Testis (tissue), 3 donors: ENCODE measurements around the gene HOXD11. TPM values are rescaled to one million over a fixed set of nuclear protein-coding genes. Genes with fewer than 3 reads are reported as not detected.

ENCODE experiments used
- DNase-seq: peaks from one replicate; pipeline ENCODE4 v3.0.0-alpha.2; 2019
- H3K27ac ChIP-seq, 2 donors: fragments of 200-600 bp; sonication (generic); one replicate each; pipeline ENCODE4 v1.5.1; 2019
- H3K27me3 ChIP-seq: fragments of 200-600 bp; sonication (generic); one replicate; pipeline ENCODE4 v1.5.1; 2019
- H3K36me3 ChIP-seq: fragments of 200-600 bp; sonication (generic); one replicate; pipeline ENCODE4 v1.5.1; 2017; ENCODE audit warnings: low read depth; ENCODE audit errors: missing control alignments
- H3K4me1 ChIP-seq: fragments of 200-600 bp; sonication (generic); one replicate; pipeline ENCODE4 v1.5.1; 2019
- H3K4me3 ChIP-seq, 2 donors: fragments of 200-600 bp; sonication (generic); one replicate each; pipeline ENCODE4 v1.5.1; 2017 to 2019
- H3K9me3 ChIP-seq: fragments of 200-600 bp; sonication (generic); one replicate; pipeline ENCODE4 v1.5.1; 2017
- CTCF ChIP-seq, 3 experiments: fragments of 450-650 bp in 2 of 3; fragments of 200-600 bp in 1 of 3; sonication (generic) in 1 of 3; IDR thresholded peaks; one replicate each; pipeline ENCODE4 v1.5.1; 2016 to 2019; ENCODE audit warnings: antibody characterized with exemption in 3 of 3, mild to moderate bottlenecking in 2 of 3, moderate library complexity in 1 of 3
- POLR2A ChIP-seq: fragments of 450-650 bp; IDR thresholded peaks from one replicate; pipeline ENCODE4 v1.6.1; 2017; ENCODE audit warnings: antibody characterized with exemption, mild to moderate bottlenecking, moderate library complexity
- WGBS, 2 donors: methylation state at CpG; one replicate each; pipeline ENCODE4 v1.1.5; 2018; 5-methylcytosine and 5-hydroxymethylcytosine counted together
- intact Hi-C: fragments of 100-400 bp; cut with DNase I; formaldehyde crosslinking; loops from one replicate; pipeline ENCODE4 v1.15.1; 2023; ENCODE audit warnings: low total_unique reads
- polyA plus RNA-seq: library from polyadenylated mRNA; stranded (reverse); fragments of 350-450 nt; fragmentation: Illumina TruSeq; extraction: RNeasy Lipid Tissue Mini Kit (QIAGEN cat#74804); gene quantifications from one replicate; pipeline ENCODE4 v1.2.3, GENCODE V29; 2014; ENCODE audit warnings: low read depth, low replicate concordance; ENCODE audit not compliant: insufficient read depth
- total RNA-seq, 2 donors: library from RNA; depleted of rRNA; stranded (reverse); fragments of >200 nt; gene quantifications; one replicate each; pipeline ENCODE4 v1.2.3, GENCODE V29; 2016

The HOXD11 gene
- total and polyA plus RNA-seq, 3 donors from 2014 or later = 0.29 to 1.7 (median 0.62) TPM

GRCh38 chr2:176068419-176068832 is 38.7 kb upstream of the HOXD11 start:
- WGBS, 2 donors = 2 to 5% methylated on average over 25 to 30 of the region's 30 CpGs
- Histone ChIP-seq H3K27me3 (no peaks in the 10 kb centered on the region), H3K36me3 (no peaks in the 10 kb centered on the region), H3K4me3 (no peak overlapping the region), H3K27ac (no peak overlapping the region), H3K4me1 (peaks cover 17% of the 10 kb centered on the region), H3K9me3 (no peaks in the 10 kb centered on the region)
- intact Hi-C loops = no loop called here
- no peak for DNase-seq
- TF ChIP-seq CTCF (IDR thresholded peaks at IDR 0.05) (no peak), POLR2A (no peak)

DNA sequence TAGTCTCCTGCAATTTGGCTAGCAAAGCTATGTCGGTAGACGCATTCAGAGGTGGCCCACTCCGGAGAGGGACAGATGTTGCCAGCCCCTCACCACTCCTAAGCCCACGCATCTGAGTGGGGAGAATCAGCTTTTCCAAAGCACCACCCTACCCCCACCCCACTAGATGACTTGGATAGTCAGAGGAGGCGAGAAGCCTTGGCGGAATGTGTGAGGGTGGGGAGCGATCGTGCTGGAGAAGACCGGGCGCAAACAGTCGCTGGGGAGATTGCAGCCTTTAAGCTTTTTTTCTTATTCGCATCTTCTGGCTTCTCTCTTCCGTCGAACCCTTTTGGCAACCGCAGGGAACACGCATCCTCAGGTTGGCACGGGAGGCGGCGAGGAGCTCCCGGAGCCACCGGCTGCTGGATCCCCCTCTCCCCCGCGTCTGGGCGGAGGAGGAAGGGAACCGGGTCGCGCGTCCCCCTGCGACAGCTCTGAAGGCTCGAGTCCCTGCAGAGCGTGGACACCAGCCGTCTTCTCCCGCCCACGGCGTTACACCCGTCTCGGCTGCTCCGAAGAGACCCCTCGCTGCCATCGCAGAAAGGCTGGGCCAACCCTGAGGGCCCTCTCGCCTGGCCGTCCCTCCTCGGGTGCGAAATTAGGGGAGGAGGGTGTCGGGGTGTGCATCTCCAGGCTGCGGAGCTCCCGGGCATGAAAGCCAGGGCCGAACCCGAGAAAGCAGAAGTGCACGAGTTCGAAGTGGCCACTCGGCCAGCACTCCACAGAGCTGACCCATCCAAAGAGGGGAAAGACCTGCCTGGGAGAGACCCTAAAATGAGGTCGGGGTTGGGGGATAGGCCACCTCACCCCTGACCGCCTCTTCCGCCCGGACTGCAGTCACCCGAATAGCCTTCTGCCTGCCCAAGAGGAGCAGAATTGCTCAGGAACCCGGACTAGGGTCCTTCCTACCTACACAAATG is 35.5 kb upstream of the HOXD11 start:
- Histone ChIP-seq H3K27me3 (no peaks in the 10 kb centered on the region), H3K27ac (no peak overlapping the region), H3K9me3 (no peaks in the 10 kb centered on the region), H3K4me3 (no peak overlapping the region), H3K4me1 (peaks cover 16% of the 10 kb centered on the region), H3K36me3 (no peaks in the 10 kb centered on the region)
- intact Hi-C loops = no loop called here
- no peak for DNase-seq
- TF ChIP-seq CTCF (IDR thresholded peaks at IDR 0.05) = no peak
- TF ChIP-seq POLR2A = no peak
- 19 to 20% methylated on average over 27 to 52 of the region's 58 CpGs for WGBS, 2 donors

DNA sequence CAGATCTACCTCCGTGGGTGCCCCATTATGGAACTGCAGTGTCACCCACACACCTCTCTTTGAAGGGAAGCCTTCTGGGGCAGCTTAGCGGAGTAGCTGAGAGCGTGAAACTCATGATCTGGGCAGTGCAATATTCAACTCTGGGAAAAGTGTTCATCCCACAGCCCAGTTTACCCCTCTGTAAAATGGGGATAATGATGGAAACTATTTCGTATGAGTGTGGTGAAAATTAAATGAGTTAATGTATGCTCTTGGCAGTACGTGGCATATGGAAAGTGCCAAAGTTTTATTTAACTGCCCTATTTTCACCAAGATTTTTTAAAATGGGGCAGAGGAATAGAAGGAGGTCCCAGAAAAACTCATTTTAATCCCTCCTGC is 34.8 kb upstream of the HOXD11 start:
- DNase-seq = no peak
- no peak overlapping the region for H3K27ac ChIP-seq
- no peak for TF ChIP-seq CTCF (IDR thresholded peaks at IDR 0.05)
- intact Hi-C loops = no loop called here
- no peaks in the 10 kb centered on the region for H3K36me3 ChIP-seq
- no peak overlapping the region for H3K4me3 ChIP-seq
- H3K9me3 ChIP-seq = no peaks in the 10 kb centered on the region
- H3K27me3 ChIP-seq = no peaks in the 10 kb centered on the region
- peaks cover 9% of the 10 kb centered on the region for H3K4me1 ChIP-seq
- WGBS, 2 donors = 19 to 28% methylated on average over 5 of the region's 5 CpGs

GRCh38 chr2:176072951-176073904 is 33.9 kb upstream of the HOXD11 start:
- TF ChIP-seq CTCF (IDR thresholded peaks at IDR 0.05) (no peak), POLR2A (no peak)
- H3K27me3 ChIP-seq = no peaks in the 10 kb centered on the region
- H3K27ac ChIP-seq = no peak overlapping the region
- H3K36me3 ChIP-seq = no peaks in the 10 kb centered on the region
- H3K4me3 ChIP-seq = no peak overlapping the region
- 8 to 13% methylated on average over 20 to 29 of the region's 29 CpGs for WGBS, 2 donors
- H3K4me1 ChIP-seq = peaks cover 5% of the 10 kb centered on the region
- DNase-seq = no peak
- intact Hi-C loops = no loop called here
- H3K9me3 ChIP-seq = no peaks in the 10 kb centered on the region
